GM12891 (cell line): Measurements from ENCODE around the gene PTGS1.

Source experiments
- PAX5 ChIP-seq: IDR thresholded peaks from 2 replicates; pipeline ENCODE4 v1.6.1; 2011; ENCODE audit warnings: low read length, moderate library complexity, mild to moderate bottlenecking; ENCODE audit not compliant: insufficient read depth, severe bottlenecking
- POLR2A ChIP-seq: IDR thresholded peaks from 2 replicates; pipeline ENCODE4 v1.6.1; 2011; ENCODE audit warnings: low read depth, low read length, control low read depth
- POU2F2 ChIP-seq: IDR thresholded peaks from 2 replicates; pipeline ENCODE4 v1.6.1; 2011; ENCODE audit warnings: low read depth, mild to moderate bottlenecking, control low read depth, low read length, moderate library complexity

GRCh38 chr9:122370869-122371755 is at the start of gene PTGS1:
- TF ChIP-seq POU2F2 (no peak), PAX5 (no peak), POLR2A (no peak)
